SK-N-SH (cell line): ENCODE results near the gene GSC2. TPM values are rescaled to one million over a fixed set of nuclear protein-coding genes. Genes with fewer than 3 reads are reported as not detected.

Source experiments
- CTCF ChIA-PET: fragments of 300-600, 350-600 bp; formaldehyde crosslinking; extraction: SDS; loops from one replicate; lab custom pipeline; 2021; lab: Yijun Ruan, JAX
- POLR2A ChIA-PET: fragments of 350-600 bp; sonication (Branson Sonifier 250); formaldehyde crosslinking; extraction: SDS; loops from one replicate; lab custom pipeline; 2020; ENCODE audit warnings: antibody characterized with exemption, inconsistent platforms; lab: Yijun Ruan, JAX
- DNase-seq: peaks from one replicate; pipeline ENCODE4 v3.0.0; 2012
- H2AFZ ChIP-seq: fragments of 200-600 bp; sonication (generic); 2 replicates; pipeline ENCODE4 v1.8.1; 2016; ENCODE audit warnings: antibody characterized with exemption, mild to moderate bottlenecking, low read depth
- H3F3A ChIP-seq: fragments of 200-600 bp; sonication (generic); replicated peaks from 2 replicates; pipeline ENCODE3; 2016; ENCODE audit warnings: antibody characterized with exemption, mild to moderate bottlenecking; ENCODE audit not compliant: insufficient read depth
- H3K27ac ChIP-seq, 2 experiments: fragments of 200-500 bp in 1 of 2; fragments of 200-600 bp in 1 of 2; sonication (Bioruptor generic) in 1 of 2; sonication (generic), shearing (Covaris generic) in 1 of 2; 2 replicates each; pipeline versions ENCODE4 v1.5.1 to v1.6.1; 2014 to 2016; ENCODE audit warnings: low read depth in 2 of 2, inconsistent platforms in 1 of 2, low read length in 1 of 2, mild to moderate bottlenecking in 1 of 2, mixed read lengths in 1 of 2
- H3K27me3 ChIP-seq: fragments of 200-600 bp; sonication (generic), shearing (Covaris generic); 2 replicates; pipeline ENCODE4 v1.6.1; 2016; ENCODE audit warnings: mixed run types; ENCODE audit not compliant: insufficient read depth
- H3K36me3 ChIP-seq, 2 experiments: fragments of 200-500 bp in 1 of 2; fragments of 200-600 bp in 1 of 2; sonication (Bioruptor generic) in 1 of 2; sonication (generic) in 1 of 2; replicated peaks in 1 of 2; 2 replicates each; pipeline versions ENCODE3 to v1.5.1; 2014 to 2016; ENCODE audit warnings: low read length in 1 of 2, mild to moderate bottlenecking in 1 of 2; ENCODE audit not compliant: insufficient read depth in 2 of 2, control insufficient read depth in 1 of 2
- H3K4me1 ChIP-seq, 2 experiments: fragments of 200-500 bp in 1 of 2; fragments of 200-600 bp in 1 of 2; sonication (Bioruptor generic) in 1 of 2; sonication (generic), shearing (Covaris generic) in 1 of 2; 2 replicates each; pipeline versions ENCODE4 v1.5.1 to v1.6.1; 2014 to 2016; ENCODE audit warnings: low read depth in 1 of 2, low read length in 1 of 2, mixed run types in 1 of 2; ENCODE audit not compliant: insufficient read depth in 2 of 2, control insufficient read depth in 1 of 2
- H3K4me2 ChIP-seq: fragments of 200-600 bp; sonication (generic), shearing (Covaris generic); 2 replicates; pipeline ENCODE4 v1.6.1; 2017; ENCODE audit warnings: mixed run types
- H3K4me3 ChIP-seq, 2 experiments: fragments of 200-500 bp in 1 of 2; fragments of 200-600 bp in 1 of 2; sonication (Bioruptor generic) in 1 of 2; sonication (generic), shearing (Covaris generic) in 1 of 2; 2 replicates each; pipeline versions ENCODE4 v1.5.1 to v1.8.1; 2014 to 2016; ENCODE audit warnings: low read depth in 2 of 2, inconsistent platforms in 1 of 2, low read length in 1 of 2, mild to moderate bottlenecking in 1 of 2, mixed read lengths in 1 of 2, moderate library complexity in 1 of 2
- H3K79me2 ChIP-seq: fragments of 200-600 bp; sonication (generic); 2 replicates; pipeline ENCODE4 v1.8.1; 2017; ENCODE audit warnings: mild to moderate bottlenecking; ENCODE audit not compliant: insufficient read depth
- H3K9ac ChIP-seq: fragments of 200-600 bp; sonication (generic); 2 replicates; pipeline ENCODE4 v1.6.1; 2017; ENCODE audit warnings: mixed run types
- H3K9me2 ChIP-seq: fragments of 200-600 bp; sonication (generic); 2 replicates; pipeline ENCODE4 v1.6.1; 2017; ENCODE audit warnings: mixed run types
- H3K9me3 ChIP-seq: fragments of 200-600 bp; sonication (generic); 2 replicates; pipeline ENCODE4 v1.6.1; 2017; ENCODE audit warnings: mixed run types, mild to moderate bottlenecking, moderate library complexity
- H4K20me1 ChIP-seq: fragments of 200-600 bp; sonication (generic); 2 replicates; pipeline ENCODE4 v1.6.1; 2017; ENCODE audit warnings: mild to moderate bottlenecking, mixed run types; ENCODE audit not compliant: insufficient read depth
- EP300 ChIP-seq, 2 experiments: IDR thresholded peaks; 2 replicates each; pipeline versions ENCODE4 v1.4.0 to v1.6.1; 2012; ENCODE audit warnings: borderline replicate concordance in 1 of 2, low read depth in 1 of 2, low read length in 1 of 2
- FOXM1 ChIP-seq: IDR thresholded peaks from 2 replicates; pipeline ENCODE4 v1.4.0; 2012; ENCODE audit warnings: low read depth, mild to moderate bottlenecking
- GABPA ChIP-seq: IDR thresholded peaks from 2 replicates; pipeline ENCODE4 v1.4.0; 2012; ENCODE audit warnings: low read depth, mild to moderate bottlenecking
- IRF3 ChIP-seq: fragments of 150-350 bp; IDR thresholded peaks from 2 replicates; pipeline ENCODE4 v1.6.1; 2016; ENCODE audit warnings: mild to moderate bottlenecking, low read depth, low read length
- MAX ChIP-seq: IDR thresholded peaks from 2 replicates; pipeline ENCODE4 v1.4.0; 2012; ENCODE audit warnings: low read depth
- MEF2A ChIP-seq: IDR thresholded peaks from 2 replicates; pipeline ENCODE4 v1.4.0; 2012; ENCODE audit warnings: low read depth, borderline replicate concordance
- MXI1 ChIP-seq: IDR thresholded peaks from 2 replicates; pipeline ENCODE4 v1.6.1; 2012; ENCODE audit warnings: mild to moderate bottlenecking, low read depth, low read length, improper control_type of control experiment
- NRF1 ChIP-seq: IDR thresholded peaks from 2 replicates; pipeline ENCODE4 v1.6.1; 2012; ENCODE audit warnings: low read depth, mild to moderate bottlenecking, low read length
- RXRA ChIP-seq: IDR thresholded peaks from 2 replicates; pipeline ENCODE4 v1.4.0; 2012; ENCODE audit warnings: low read depth, mild to moderate bottlenecking, borderline replicate concordance
- TEAD4 ChIP-seq: IDR thresholded peaks from 2 replicates; pipeline ENCODE4 v1.4.0; 2012; ENCODE audit warnings: mild to moderate bottlenecking, borderline replicate concordance; ENCODE audit not compliant: insufficient read depth
- USF2 ChIP-seq: fragments of 150-350 bp; IDR thresholded peaks from 2 replicates; pipeline ENCODE4 v1.6.1; 2017; ENCODE audit warnings: antibody characterized with exemption, low read length, low read depth, borderline replicate concordance
- YY1 ChIP-seq: IDR thresholded peaks from 2 replicates; pipeline ENCODE4 v1.4.0; 2012; ENCODE audit warnings: low read depth, mild to moderate bottlenecking
- WGBS: methylation state at CpG from one replicate; pipeline ENCODE4 v1.1.6; 2017; ENCODE audit warnings: low lambda C conversion rate; 5-methylcytosine and 5-hydroxymethylcytosine counted together
- polyA plus RNA-seq, 3 experiments: library from polyadenylated mRNA; depleted of rRNA; stranded (reverse); fragments of >200 nt; gene quantifications; 2 replicates each; pipeline ENCODE4 v1.2.3, GENCODE V29; 2012

The GSC2 gene
- polyA plus RNA-seq, 1 of the 3 experiments (the other 2 are of a cell fraction), result not detected

GRCh38 chr22:19126309-19127273 lies 23.5 kb downstream of the GSC2 start:
- POLR2A ChIA-PET, result no interaction called here
- Histone ChIP-seq H3K4me2 (no peak overlapping the region), H4K20me1 (peaks cover under 1% of the 10 kb centered on the region; the same call in 1 of the 2 replicates), H3K9me2 (no peaks in the 10 kb centered on the region), H2AFZ (no peak overlapping the region), H3K4me3 (no peak overlapping the region), H3K27ac (no peak overlapping the region), H3K79me2 (peaks cover 5% of the 10 kb centered on the region), H3F3A (no peaks in the 10 kb centered on the region), H3K4me1 (peaks cover 0 to 6% of the 10 kb centered on the region in 2 experiments; a peak in 1 of 4 replicates), H3K36me3 (peaks cover 0 to under 1% of the 10 kb centered on the region in 2 experiments), H3K9me3 (no peaks in the 10 kb centered on the region), H3K9ac (no peak overlapping the region), H3K27me3 (no peaks in the 10 kb centered on the region)
- CTCF ChIA-PET, result interaction anchor here (0.8 to 2.1 kb wide), 3 partner anchors 12 to 53 kb away, joined by 3 to 14 read pairs (median 5); partner anchors contain the start of gene ESS2
- DNase-seq, result no peak
- WGBS, result 62% methylated on average over 15 of the region's 19 CpGs
- no peak for TF ChIP-seq MAX
- TF ChIP-seq IRF3, result no peak
- TF ChIP-seq RXRA, result no peak

GRCh38 chr22:19125474-19126308 lies 24.4 kb downstream of the GSC2 start:
- H4K20me1 ChIP-seq, result peaks cover 10% of the 10 kb centered on the region
- no peaks in the 10 kb centered on the region for H3K36me3 ChIP-seq
- H3K4me3 ChIP-seq, result no peak overlapping the region
- no peak for DNase-seq
- no peaks in the 10 kb centered on the region for H3K9me2 ChIP-seq
- TF ChIP-seq MXI1, result no peak
- TF ChIP-seq FOXM1, result no peak
- TF ChIP-seq GABPA, result no peak
- TF ChIP-seq YY1, result no peak
- TF ChIP-seq RXRA, result no peak
- no peak for TF ChIP-seq TEAD4
- no peak for TF ChIP-seq MEF2A
- no peak for TF ChIP-seq EP300 (IDR thresholded peaks at IDR 0.05; ENCODE audit: borderline replicate concordance in 1 of 2, low read depth in 1 of 2, low read length in 1 of 2)
- TF ChIP-seq USF2, result no peak
- TF ChIP-seq NRF1, result no peak
- H3K9ac ChIP-seq, result no peak overlapping the region
- H3K9me3 ChIP-seq, result no peaks in the 10 kb centered on the region
- no peak overlapping the region for H3K27ac ChIP-seq
- no peak overlapping the region for H3K4me2 ChIP-seq
- peaks cover 0 to 15% of the 10 kb centered on the region in 2 experiments; a peak in 2 of 4 replicates for H3K4me1 ChIP-seq
- no peaks in the 10 kb centered on the region for H3F3A ChIP-seq
- WGBS, result 66% methylated on average over 21 of the region's 21 CpGs
- peaks cover 14% of the 10 kb centered on the region for H3K79me2 ChIP-seq
- H3K27me3 ChIP-seq, result no peaks in the 10 kb centered on the region
- ChIA-PET CTCF (interaction anchor here (0.8 to 1.6 kb wide), 2 partner anchors 11 to 54 kb away, joined by 3 to 5 read pairs; no protein-coding TSS in a partner anchor), POLR2A (no interaction called here)
- no peak overlapping the region for H2AFZ ChIP-seq
